Karpas-422 (cell line): ENCODE measurements around the gene COG4. TPM values are rescaled to one million over a fixed set of nuclear protein-coding genes. Genes with fewer than 3 reads are reported as not detected.

ENCODE experiments used
- DNase-seq: peaks from one replicate; pipeline ENCODE4 v3.0.0-alpha.2; 2015
- H2AFZ ChIP-seq: fragments of 200-600 bp; sonication (generic); 2 replicates; pipeline ENCODE4 v1.6.1; 2014; ENCODE audit warnings: antibody characterized with exemption, low read length, mixed read lengths
- H3K27ac ChIP-seq: fragments of 200-600 bp; sonication (generic); 2 replicates; pipeline ENCODE4 v1.5.1; 2014; ENCODE audit warnings: mild to moderate bottlenecking, low read length, moderate library complexity
- H3K27me3 ChIP-seq: fragments of 200-600 bp; sonication (generic); 2 replicates; pipeline ENCODE4 v1.6.1; 2014; ENCODE audit warnings: low read length, mixed read lengths
- H3K36me3 ChIP-seq: fragments of 200-600 bp; sonication (generic); 2 replicates; pipeline ENCODE4 v1.6.1; 2014; ENCODE audit warnings: low read length, mixed read lengths; ENCODE audit not compliant: insufficient read depth
- H3K4me1 ChIP-seq: fragments of 200-600 bp; sonication (generic); 2 replicates; pipeline ENCODE4 v1.6.1; 2014; ENCODE audit warnings: mild to moderate bottlenecking, low read length, mixed read lengths
- H3K4me2 ChIP-seq: fragments of 200-600 bp; sonication (generic); 2 replicates; pipeline ENCODE4 v1.6.1; 2014; ENCODE audit warnings: low read length, low read depth, mild to moderate bottlenecking; ENCODE audit not compliant: poor library complexity, severe bottlenecking
- H3K4me3 ChIP-seq: fragments of 200-600 bp; sonication (generic); 2 replicates; pipeline ENCODE4 v1.5.1; 2014; ENCODE audit warnings: mild to moderate bottlenecking, antibody characterized with exemption, low read length, mixed read lengths
- H3K79me2 ChIP-seq: fragments of 200-600 bp; sonication (generic); 2 replicates; pipeline ENCODE4 v1.6.1; 2014; ENCODE audit warnings: mild to moderate bottlenecking, low read length, mixed read lengths
- H3K9ac ChIP-seq: fragments of 200-600 bp; sonication (generic); 2 replicates; pipeline ENCODE4 v1.6.0; 2014; ENCODE audit warnings: low read length
- H3K9me2 ChIP-seq: fragments of 200-600 bp; sonication (generic), shearing (Covaris generic); replicated peaks from 2 replicates; pipeline ENCODE4 v1.6.0; 2014; ENCODE audit warnings: mild to moderate bottlenecking, low read length, moderate library complexity; ENCODE audit not compliant: insufficient read depth
- H3K9me3 ChIP-seq: fragments of 300-700, 200-600 bp; sonication (generic); 2 replicates; pipeline ENCODE4 v1.6.1; 2014; ENCODE audit warnings: low read length, mixed read lengths
- H4K20me1 ChIP-seq: fragments of 200-600 bp; sonication (generic); 2 replicates; pipeline ENCODE4 v1.6.1; 2014; ENCODE audit warnings: mild to moderate bottlenecking, antibody characterized with exemption, low read length, low read depth; ENCODE audit not compliant: insufficient read depth
- total RNA-seq: library from RNA; depleted of rRNA; stranded (reverse); fragments of >200 nt; shearing (Covaris generic); gene quantifications from 2 replicates; pipeline ENCODE4 v1.2.3, GENCODE V29; 2014; ENCODE audit warnings: low replicate concordance

Gene COG4
- total RNA-seq, 1 experiment from 2014 or later: 47.0 TPM

DNA sequence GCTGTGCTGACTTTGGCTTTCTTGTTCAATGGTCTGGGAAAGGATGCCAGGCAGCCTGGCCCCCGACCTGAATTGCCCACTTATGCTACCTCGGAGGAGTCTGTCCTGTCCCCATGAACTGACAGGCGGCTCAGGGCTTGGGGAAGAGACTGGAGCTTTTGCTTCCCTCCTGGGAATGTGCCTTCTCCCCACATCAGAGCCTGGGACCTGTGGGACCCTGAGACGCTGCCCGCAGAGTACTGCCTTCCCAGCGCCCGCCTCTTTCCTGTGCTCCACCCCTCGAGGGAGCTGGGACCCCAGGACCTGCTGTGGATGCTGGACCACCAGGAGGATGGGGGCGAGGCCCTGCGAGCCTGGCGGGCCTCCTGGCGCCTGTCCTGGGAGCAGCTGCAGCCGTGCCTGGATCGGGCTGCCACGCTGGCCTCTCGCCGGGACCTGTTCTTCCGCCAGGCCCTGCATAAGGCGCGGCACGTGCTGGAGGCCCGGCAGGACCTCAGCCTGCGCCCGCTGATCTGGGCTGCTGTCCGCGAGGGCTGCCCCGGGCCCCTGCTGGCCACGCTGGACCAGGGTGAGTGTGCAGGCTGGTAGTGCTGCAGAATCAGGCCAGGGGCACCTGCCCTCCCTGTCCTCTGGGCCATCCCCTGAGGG lies 50.4 kb downstream of the COG4 start:
- no peaks in the 10 kb centered on the region for H3K36me3 ChIP-seq

DNA sequence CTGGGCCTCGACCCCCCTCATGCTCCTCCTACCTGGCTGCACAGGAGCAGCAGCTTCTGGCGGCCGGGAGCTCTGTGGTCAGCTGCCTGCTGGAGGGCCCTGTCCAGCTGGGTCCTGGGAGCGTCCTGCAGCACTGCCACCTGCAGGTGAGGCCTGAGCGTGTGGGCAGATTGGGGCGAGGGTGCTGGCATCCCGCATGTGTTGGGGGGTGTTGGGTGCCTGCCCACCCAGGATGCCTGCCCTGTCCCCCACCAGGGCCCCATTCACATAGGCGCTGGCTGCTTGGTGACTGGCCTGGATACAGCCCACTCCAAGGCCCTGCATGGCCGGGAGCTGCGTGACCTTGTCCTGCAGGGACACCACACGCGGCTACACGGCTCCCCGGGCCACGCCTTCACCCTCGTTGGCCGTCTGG lies 52.4 kb downstream of the COG4 start:
- Histone ChIP-seq H3K9me3 (no peaks in the 10 kb centered on the region), H3K36me3 (no peaks in the 10 kb centered on the region), H3K4me2 (no peak overlapping the region), H2AFZ (no peak overlapping the region), H3K9me2 (no peaks in the 10 kb centered on the region), H4K20me1 (no peaks in the 10 kb centered on the region), H3K79me2 (no peaks in the 10 kb centered on the region), H3K4me1 (peaks cover 18% of the 10 kb centered on the region), H3K4me3 (no peak overlapping the region), H3K9ac (no peak overlapping the region), H3K27ac (no peak overlapping the region), H3K27me3 (no peaks in the 10 kb centered on the region)
- DNase-seq: no peak

More for the DNA sequence above, 50.4 kb downstream of the COG4 start:
- Histone ChIP-seq H3K9me2 (no peaks in the 10 kb centered on the region), H3K9ac (no peak overlapping the region), H3K9me3 (no peaks in the 10 kb centered on the region), H3K27ac (no peak overlapping the region), H3K79me2 (no peaks in the 10 kb centered on the region), H3K4me2 (no peak overlapping the region), H3K27me3 (no peaks in the 10 kb centered on the region), H2AFZ (no peak overlapping the region), H3K4me1 (peaks cover 30% of the 10 kb centered on the region), H4K20me1 (no peaks in the 10 kb centered on the region), H3K4me3 (no peak overlapping the region)
- no peak for DNase-seq

GRCh38 chr16:70470141-70470926 lies 53.0 kb downstream of the COG4 start:
- no peak overlapping the region for H3K9ac ChIP-seq
- DNase-seq: no peak
- no peaks in the 10 kb centered on the region for H4K20me1 ChIP-seq
- H3K27ac ChIP-seq: no peak overlapping the region
- no peaks in the 10 kb centered on the region for H3K9me2 ChIP-seq
- H3K27me3 ChIP-seq: no peaks in the 10 kb centered on the region
- no peaks in the 10 kb centered on the region for H3K79me2 ChIP-seq
- H2AFZ ChIP-seq: no peak overlapping the region
- H3K36me3 ChIP-seq: no peaks in the 10 kb centered on the region
- no peak overlapping the region for H3K4me3 ChIP-seq
- H3K4me1 ChIP-seq: peaks cover 12% of the 10 kb centered on the region
- no peak overlapping the region for H3K4me2 ChIP-seq
- no peaks in the 10 kb centered on the region for H3K9me3 ChIP-seq

DNA sequence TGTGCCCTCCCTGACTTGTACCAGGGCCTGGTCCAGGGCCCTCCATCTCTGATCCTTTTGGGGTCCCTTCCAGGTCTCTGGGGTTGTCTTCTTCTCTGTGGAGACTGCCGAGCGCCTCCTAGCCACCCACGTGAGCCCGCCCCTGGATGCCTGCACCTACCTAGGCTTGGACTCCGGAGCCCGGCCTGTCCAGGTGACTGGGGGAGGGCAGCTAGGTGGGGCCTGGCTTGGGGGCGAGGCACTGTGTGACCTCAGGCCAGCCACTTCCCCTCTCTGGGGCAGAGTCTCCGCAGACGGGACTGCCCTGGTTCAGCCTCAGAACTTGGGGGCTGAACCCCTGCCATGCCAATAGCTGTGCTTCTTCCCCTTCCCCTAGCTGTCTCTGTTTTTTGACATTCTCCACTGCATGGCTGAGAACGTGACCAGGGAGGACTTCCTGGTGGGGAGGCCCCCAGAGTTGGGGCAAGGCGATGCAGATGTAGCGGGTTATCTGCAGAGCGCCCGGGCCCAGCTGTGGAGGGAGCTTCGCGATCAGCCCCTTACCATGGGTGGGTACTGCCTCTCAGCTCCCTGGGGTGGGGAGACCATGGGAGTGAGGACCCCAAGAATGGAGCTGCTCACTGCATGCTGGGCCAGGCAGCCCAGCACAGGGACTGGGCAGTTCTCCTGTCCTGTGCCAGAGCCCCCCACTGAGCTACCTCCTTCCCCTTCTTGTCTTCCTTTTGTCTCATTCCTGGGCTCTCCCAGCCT lies 54.4 kb downstream of the COG4 start:
- H2AFZ ChIP-seq: no peak overlapping the region
- DNase-seq: no peak
- H3K4me1 ChIP-seq: peaks cover 16% of the 10 kb centered on the region
- no peak overlapping the region for H3K4me3 ChIP-seq
- no peaks in the 10 kb centered on the region for H3K79me2 ChIP-seq
- H4K20me1 ChIP-seq: no peaks in the 10 kb centered on the region
- no peak overlapping the region for H3K27ac ChIP-seq
- no peaks in the 10 kb centered on the region for H3K9me2 ChIP-seq
- no peaks in the 10 kb centered on the region for H3K36me3 ChIP-seq
- no peak overlapping the region for H3K4me2 ChIP-seq
- no peaks in the 10 kb centered on the region for H3K9me3 ChIP-seq
- no peaks in the 10 kb centered on the region for H3K27me3 ChIP-seq
- no peak overlapping the region for H3K9ac ChIP-seq

GRCh38 chr16:70467608-70468007 lies 55.7 kb downstream of the COG4 start:
- Histone ChIP-seq H3K9me2 (no peaks in the 10 kb centered on the region), H4K20me1 (no peaks in the 10 kb centered on the region), H3K36me3 (no peaks in the 10 kb centered on the region), H3K4me1 (peaks cover 18% of the 10 kb centered on the region), H3K79me2 (no peaks in the 10 kb centered on the region), H2AFZ (no peak overlapping the region), H3K27ac (no peak overlapping the region), H3K4me2 (no peak overlapping the region), H3K27me3 (no peaks in the 10 kb centered on the region), H3K9ac (no peak overlapping the region), H3K9me3 (no peaks in the 10 kb centered on the region), H3K4me3 (no peak overlapping the region)
- no peak for DNase-seq

DNA sequence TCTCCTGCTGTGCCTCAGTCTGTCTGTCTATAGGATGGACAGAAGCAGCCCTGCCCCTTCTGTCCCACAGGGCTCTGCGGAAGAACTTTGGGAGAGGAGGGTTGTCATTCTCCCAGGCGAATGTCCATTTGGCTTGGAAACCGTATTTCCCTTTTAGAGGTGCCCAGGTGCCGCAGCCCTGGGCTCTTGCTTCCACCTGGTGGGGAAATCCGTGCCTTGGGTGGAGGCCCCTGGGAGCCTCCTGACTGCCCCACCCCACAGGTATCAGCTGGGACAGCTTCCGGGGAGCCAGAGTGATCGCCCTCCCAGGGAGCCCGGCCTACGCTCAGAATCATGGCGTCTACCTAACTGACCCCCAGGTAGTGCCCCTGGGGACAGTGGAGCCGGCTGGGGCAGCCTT lies 56.2 kb downstream of the COG4 start:
- peaks cover 18% of the 10 kb centered on the region for H3K4me1 ChIP-seq
- no peak overlapping the region for H3K9ac ChIP-seq
- H2AFZ ChIP-seq: no peak overlapping the region
- no peaks in the 10 kb centered on the region for H3K9me2 ChIP-seq
- H3K9me3 ChIP-seq: no peaks in the 10 kb centered on the region
- H4K20me1 ChIP-seq: no peaks in the 10 kb centered on the region
- no peaks in the 10 kb centered on the region for H3K79me2 ChIP-seq
- H3K27ac ChIP-seq: no peak overlapping the region
- no peaks in the 10 kb centered on the region for H3K36me3 ChIP-seq
- H3K4me2 ChIP-seq: no peak overlapping the region
- no peaks in the 10 kb centered on the region for H3K27me3 ChIP-seq
- no peak overlapping the region for H3K4me3 ChIP-seq
- no peak for DNase-seq

GRCh38 chr16:70466805-70467076 lies 56.6 kb downstream of the COG4 start:
- H3K4me2 ChIP-seq: no peak overlapping the region

DNA sequence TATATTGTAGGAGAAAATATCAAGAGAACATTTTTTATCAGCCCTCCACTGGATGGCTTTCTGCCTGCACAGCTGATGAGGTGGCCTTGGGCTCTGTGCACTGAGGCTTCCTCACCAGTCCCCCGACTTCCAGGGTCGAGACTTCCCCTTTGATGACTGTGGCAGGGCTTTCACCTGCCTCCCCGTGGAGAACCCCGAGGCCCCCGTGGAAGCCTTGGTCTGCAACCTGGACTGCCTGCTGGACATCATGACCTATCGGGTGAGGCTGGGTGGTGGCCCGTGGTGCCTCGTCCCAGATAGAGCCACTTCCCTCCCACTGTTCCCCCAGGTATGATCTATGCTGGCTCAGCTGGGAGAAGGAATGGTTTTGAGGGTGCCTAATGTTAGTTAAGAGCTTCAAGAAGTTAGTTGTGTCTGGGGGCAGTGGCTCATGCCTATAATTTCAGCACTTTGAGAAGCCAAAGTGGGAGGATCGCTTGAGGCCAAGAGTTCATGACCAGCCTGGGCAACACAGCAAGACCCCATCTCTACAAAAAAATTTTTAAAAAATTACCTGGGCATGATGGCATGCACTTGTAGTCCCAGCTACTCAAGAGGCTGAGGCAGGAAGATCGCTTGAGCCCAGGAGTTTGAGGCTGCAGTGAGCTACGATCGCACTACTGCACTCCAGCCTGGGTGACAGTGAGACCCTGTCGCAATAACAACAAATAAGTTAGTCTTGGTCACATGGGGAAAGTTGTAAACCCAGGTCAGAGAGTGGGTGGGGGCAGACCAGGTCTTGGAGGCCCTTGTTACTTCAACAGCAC lies 57.2 kb downstream of the COG4 start:
- Histone ChIP-seq H3K9me3 (no peaks in the 10 kb centered on the region), H3K79me2 (no peaks in the 10 kb centered on the region), H3K4me3 (no peak overlapping the region), H3K4me1 (peaks cover 18% of the 10 kb centered on the region), H3K27ac (no peak overlapping the region), H2AFZ (no peak overlapping the region), H3K36me3 (no peaks in the 10 kb centered on the region), H3K27me3 (no peaks in the 10 kb centered on the region), H3K9me2 (no peaks in the 10 kb centered on the region), H3K9ac (no peak overlapping the region), H3K4me2 (no peak overlapping the region), H4K20me1 (no peaks in the 10 kb centered on the region)
- no peak for DNase-seq

More at GRCh38 chr16:70466805-70467076, 56.6 kb downstream of the COG4 start:
- no peak overlapping the region for H3K27ac ChIP-seq
- H3K9ac ChIP-seq: no peak overlapping the region
- no peaks in the 10 kb centered on the region for H3K9me2 ChIP-seq
- no peaks in the 10 kb centered on the region for H3K27me3 ChIP-seq
- H3K36me3 ChIP-seq: no peaks in the 10 kb centered on the region
- no peaks in the 10 kb centered on the region for H3K9me3 ChIP-seq
- no peak overlapping the region for H3K4me3 ChIP-seq
- H2AFZ ChIP-seq: no peak overlapping the region
- H3K4me1 ChIP-seq: peaks cover 18% of the 10 kb centered on the region
- H3K79me2 ChIP-seq: no peaks in the 10 kb centered on the region
- H4K20me1 ChIP-seq: no peaks in the 10 kb centered on the region
- DNase-seq: no peak
